ENCODE results near the gene ID2. TPM values are rescaled to one million over a fixed set of nuclear protein-coding genes. Genes with fewer than 3 reads are reported as not detected.

ID2 gene
- total and polyA plus RNA-seq, 4 donors = 149 to 488 (median 245) TPM

- Histone ChIP-seq H3K9ac (ENCODE audit: low read depth in 1 of 2, low read length in 2 of 2) (peak overlapping the region; percentile 90 to 97), H3K4me1 (ENCODE audit: control insufficient read depth in 4 of 4, insufficient read depth in 4 of 4, low read length in 3 of 4) (peaks cover 0 to 32% (median 9%) of the 10 kb centered on the region in 4 donors), H3K27me3 (ENCODE audit: control insufficient read depth in 4 of 4, insufficient read depth in 4 of 4, low read length in 3 of 4) (no peaks in the 10 kb centered on the region), H3K27ac (ENCODE audit: low read depth in 1 of 2, low read length in 2 of 2) (peak overlapping the region; percentile 100), H3K4me3 (ENCODE audit: low read depth in 1 of 3, low read length in 3 of 3) (peak overlapping the region; percentile 76 to 89 (median 87)), H3K36me3 (ENCODE audit: control insufficient read depth in 4 of 4, insufficient read depth in 3 of 4, low read depth in 1 of 4, low read length in 3 of 4) (no peaks in the 10 kb centered on the region), H3K9me3 (ENCODE audit: control insufficient read depth in 4 of 4, low read length in 3 of 4) (no peaks in the 10 kb centered on the region)
- peak; percentile 73 for DNase-seq (ENCODE audit: low spot score)
- TF ChIP-seq HNF4A (conservative IDR thresholded peaks at IDR 0.05) (peak; percentile 47 to 71), REST (IDR thresholded peaks at IDR 0.05) (peak; percentile 96), EGR1 (IDR thresholded peaks at IDR 0.05; ENCODE audit: low read depth in 2 of 2) (peak; percentile 92 to 97), CTCF (IDR thresholded peaks at IDR 0.05; ENCODE audit: low read depth, low read length, missing input control) (no peak), NR2F2 (IDR thresholded peaks at IDR 0.05) (no peak), RXRA (IDR thresholded peaks at IDR 0.05) (peak; percentile 52 to 86), RAD21 (IDR thresholded peaks at IDR 0.05) (peak; percentile 1 to 48), JUND (IDR thresholded peaks at IDR 0.05) (peak; percentile 33 to 78), GABPA (IDR thresholded peaks at IDR 0.05 in 1 of 2, conservative IDR thresholded peaks at IDR 0.05 in 1 of 2) (peak; percentile 31 to 85), SP1 (IDR thresholded peaks at IDR 0.05) (peak; percentile 86), YY1 (IDR thresholded peaks at IDR 0.05) (peak; percentile 75), TAF1 (conservative IDR thresholded peaks at IDR 0.05) (peak; percentile 99), FOXA2 (IDR thresholded peaks at IDR 0.05) (peak; percentile 62), HNF4G (IDR thresholded peaks at IDR 0.05) (no peak), FOXA1 (IDR thresholded peaks at IDR 0.05) (peak; percentile 81)
- TF ChIP-seq, protein P1, sequence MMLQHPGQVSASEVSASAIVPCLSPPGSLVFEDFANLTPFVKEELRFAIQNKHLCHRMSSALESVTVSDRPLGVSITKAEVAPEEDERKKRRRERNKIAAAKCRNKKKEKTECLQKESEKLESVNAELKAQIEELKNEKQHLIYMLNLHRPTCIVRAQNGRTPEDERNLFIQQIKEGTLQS (IDR thresholded peaks at IDR 0.05) = peak; percentile 19
- TF ChIP-seq, protein P2, sequence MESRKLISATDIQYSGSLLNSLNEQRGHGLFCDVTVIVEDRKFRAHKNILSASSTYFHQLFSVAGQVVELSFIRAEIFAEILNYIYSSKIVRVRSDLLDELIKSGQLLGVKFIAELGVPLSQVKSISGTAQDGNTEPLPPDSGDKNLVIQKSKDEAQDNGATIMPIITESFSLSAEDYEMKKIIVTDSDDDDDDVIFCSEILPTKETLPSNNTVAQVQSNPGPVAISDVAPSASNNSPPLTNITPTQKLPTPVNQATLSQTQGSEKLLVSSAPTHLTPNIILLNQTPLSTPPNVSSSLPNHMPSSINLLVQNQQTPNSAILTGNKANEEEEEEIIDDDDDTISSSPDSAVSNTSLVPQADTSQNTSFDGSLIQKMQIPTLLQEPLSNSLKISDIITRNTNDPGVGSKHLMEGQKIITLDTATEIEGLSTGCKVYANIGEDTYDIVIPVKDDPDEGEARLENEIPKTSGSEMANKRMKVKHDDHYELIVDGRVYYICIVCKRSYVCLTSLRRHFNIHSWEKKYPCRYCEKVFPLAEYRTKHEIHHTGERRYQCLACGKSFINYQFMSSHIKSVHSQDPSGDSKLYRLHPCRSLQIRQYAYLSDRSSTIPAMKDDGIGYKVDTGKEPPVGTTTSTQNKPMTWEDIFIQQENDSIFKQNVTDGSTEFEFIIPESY (IDR thresholded peaks at IDR 0.05) = peak; percentile 30
- TF ChIP-seq, protein P3, sequence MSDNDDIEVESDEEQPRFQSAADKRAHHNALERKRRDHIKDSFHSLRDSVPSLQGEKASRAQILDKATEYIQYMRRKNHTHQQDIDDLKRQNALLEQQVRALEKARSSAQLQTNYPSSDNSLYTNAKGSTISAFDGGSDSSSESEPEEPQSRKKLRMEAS (IDR thresholded peaks at IDR 0.05) = peak; percentile 73
- WGBS = 6% methylated on average over 19 of the region's 19 CpGs
Measured at GRCh38 chr2:8679827-8680731, 1.8 kb upstream of the ID2 start.
